Vagina (tissue), 2 donors: ENCODE data around the gene DCTN2.

Experiments used
- POLR2AphosphoS5 ChIP-seq, 2 donors: sonication (generic); formaldehyde crosslinking; IDR thresholded peaks; one replicate each; pipeline ENCODE4 v1.9.0; 2017; ENCODE audit warnings: antibody characterized with exemption in 2 of 2, mild to moderate bottlenecking in 2 of 2, low read depth in 1 of 2; ENCODE audit not compliant: insufficient read depth in 1 of 2
- TF ChIP-seq, protein P1 (sequence below), 3 experiments: fragments of 450-650 bp in 2 of 3; fragments of 200-600 bp in 1 of 3; sonication (generic) in 1 of 3; IDR thresholded peaks; one replicate each; pipeline ENCODE4 v1.5.1; 2017 to 2019; ENCODE audit warnings: antibody characterized with exemption in 3 of 3, mild to moderate bottlenecking in 2 of 3, moderate library complexity in 2 of 3

GRCh38 chr12:57522887-57523705, 23.9 kb downstream of the DCTN2 start:
- TF ChIP-seq, protein P1, sequence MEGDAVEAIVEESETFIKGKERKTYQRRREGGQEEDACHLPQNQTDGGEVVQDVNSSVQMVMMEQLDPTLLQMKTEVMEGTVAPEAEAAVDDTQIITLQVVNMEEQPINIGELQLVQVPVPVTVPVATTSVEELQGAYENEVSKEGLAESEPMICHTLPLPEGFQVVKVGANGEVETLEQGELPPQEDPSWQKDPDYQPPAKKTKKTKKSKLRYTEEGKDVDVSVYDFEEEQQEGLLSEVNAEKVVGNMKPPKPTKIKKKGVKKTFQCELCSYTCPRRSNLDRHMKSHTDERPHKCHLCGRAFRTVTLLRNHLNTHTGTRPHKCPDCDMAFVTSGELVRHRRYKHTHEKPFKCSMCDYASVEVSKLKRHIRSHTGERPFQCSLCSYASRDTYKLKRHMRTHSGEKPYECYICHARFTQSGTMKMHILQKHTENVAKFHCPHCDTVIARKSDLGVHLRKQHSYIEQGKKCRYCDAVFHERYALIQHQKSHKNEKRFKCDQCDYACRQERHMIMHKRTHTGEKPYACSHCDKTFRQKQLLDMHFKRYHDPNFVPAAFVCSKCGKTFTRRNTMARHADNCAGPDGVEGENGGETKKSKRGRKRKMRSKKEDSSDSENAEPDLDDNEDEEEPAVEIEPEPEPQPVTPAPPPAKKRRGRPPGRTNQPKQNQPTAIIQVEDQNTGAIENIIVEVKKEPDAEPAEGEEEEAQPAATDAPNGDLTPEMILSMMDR (IDR thresholded peaks at IDR 0.05): peak in 1 of 3 experiments; percentile 12
- no peak for TF ChIP-seq POLR2AphosphoS5 (IDR thresholded peaks at IDR 0.05; ENCODE audit: insufficient read depth in 1 of 2, low read depth in 1 of 2)
